AG09309 (cell line): Measurements from ENCODE around the gene WDR38.

Experiments
- DNase-seq: peaks from one replicate; pipeline ENCODE4 v3.0.0-alpha.2; 2010; ENCODE audit warnings: low read depth
- H3K4me3 ChIP-seq: 2 replicates; pipeline ENCODE4 v1.5.1; 2011; ENCODE audit warnings: mild to moderate bottlenecking, low read depth, low read length, moderate library complexity; ENCODE audit not compliant: control insufficient read depth
- CTCF ChIP-seq: IDR thresholded peaks from 2 replicates; pipeline ENCODE4 v1.5.1; 2011; ENCODE audit warnings: mild to moderate bottlenecking, low read depth, low read length, inconsistent platforms; ENCODE audit not compliant: insufficient read depth, control insufficient read depth; ENCODE audit errors: missing control alignments

WDR38 gene

GRCh38 chr9:124810663-124811355, 42.5 kb upstream of the WDR38 start:
- DNase-seq, result no peak
- no peak for TF ChIP-seq CTCF
- no peak overlapping the region for H3K4me3 ChIP-seq

DNA sequence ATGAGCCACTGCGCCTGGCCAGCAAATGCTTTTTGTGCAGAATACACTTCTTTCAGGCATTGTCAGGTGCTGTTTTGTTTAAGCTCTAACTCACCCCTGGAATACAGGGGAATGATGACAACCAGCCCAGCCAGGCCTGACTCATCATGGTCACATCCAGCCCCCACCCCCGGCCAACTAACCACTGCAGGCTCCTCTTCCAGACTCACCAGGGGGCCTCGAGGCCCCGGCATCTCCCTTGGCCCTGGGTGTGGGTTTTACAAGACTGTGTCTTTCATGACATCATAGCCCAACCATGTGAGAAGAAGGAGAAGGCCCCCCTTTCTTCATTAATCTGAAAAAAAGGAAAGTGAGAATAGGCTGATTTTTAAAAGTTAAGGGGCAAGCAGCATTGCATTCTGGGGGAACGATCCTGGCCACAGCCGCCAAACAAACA, 40.8 kb upstream of the WDR38 start:
- TF ChIP-seq CTCF, result no peak
- DNase-seq, result peak; percentile 87
- H3K4me3 ChIP-seq, result no peak overlapping the region; the same call in 1 of the 2 replicates

- no peak for DNase-seq
- TF ChIP-seq CTCF, result no peak
- no peak overlapping the region for H3K4me3 ChIP-seq
Measured at GRCh38 chr9:124813041-124813440, 40.2 kb upstream of the WDR38 start.

DNA sequence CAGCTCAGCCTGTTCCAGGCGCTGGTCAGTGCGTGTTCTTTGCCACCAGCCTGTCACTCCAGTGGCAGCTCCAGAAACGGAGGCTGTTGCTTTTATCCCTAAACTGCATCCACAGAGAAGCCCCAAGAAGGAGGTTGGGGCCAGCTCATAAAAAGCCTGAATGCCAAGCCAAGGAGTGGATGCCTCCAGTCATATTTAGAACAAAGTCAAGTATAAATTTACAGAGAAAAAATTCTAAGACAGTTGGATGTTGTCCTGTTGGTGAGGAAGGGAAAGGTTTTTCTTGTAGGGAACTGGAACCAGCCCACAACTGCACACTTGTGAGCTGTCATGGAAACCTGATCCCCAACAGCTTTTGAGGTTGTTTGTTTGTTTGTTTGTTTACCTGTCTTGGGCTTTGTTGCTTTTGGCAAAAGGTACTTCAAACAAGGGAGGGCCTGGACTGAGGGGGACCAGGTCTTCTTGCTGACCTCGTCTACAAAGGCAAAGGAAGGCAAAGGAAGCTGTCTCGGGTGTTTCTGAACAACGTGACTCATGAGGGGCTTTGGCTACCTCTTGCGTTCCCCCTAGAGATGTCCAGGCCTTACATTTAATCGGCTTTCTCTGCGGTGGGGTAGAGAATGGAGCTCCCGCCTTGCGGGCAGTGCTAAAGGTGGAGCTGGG, 39.6 kb upstream of the WDR38 start:
- TF ChIP-seq CTCF, result no peak
- H3K4me3 ChIP-seq, result no peak overlapping the region
- no peak for DNase-seq

GRCh38 chr9:124814164-124814535, 39.1 kb upstream of the WDR38 start:
- no peak overlapping the region for H3K4me3 ChIP-seq
- no peak for DNase-seq
- no peak for TF ChIP-seq CTCF

DNA sequence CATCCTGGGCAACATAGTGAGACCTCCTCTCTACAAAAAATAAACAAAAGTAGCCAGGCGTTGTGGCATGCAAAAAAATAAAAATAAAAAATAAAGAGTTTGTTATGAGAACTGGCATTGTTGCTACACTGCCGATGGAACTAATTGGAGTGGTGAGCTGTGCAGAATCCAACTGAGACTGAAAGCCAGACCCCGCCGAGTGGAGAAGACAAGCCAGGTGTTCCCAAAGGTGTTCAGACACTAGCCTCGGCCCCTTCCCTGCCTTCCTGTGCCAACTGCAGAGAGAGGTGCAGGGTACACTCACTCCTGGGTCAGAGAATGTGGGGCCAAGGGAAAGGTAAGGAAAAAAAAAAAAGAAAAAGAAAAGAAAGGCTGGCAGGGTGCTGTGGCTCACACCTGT, 37.7 kb upstream of the WDR38 start:
- no peak for DNase-seq
- no peak for TF ChIP-seq CTCF
- H3K4me3 ChIP-seq, result no peak overlapping the region
